CD14-positive monocyte (primary cell): ENCODE results near the gene ATP5F1D. TPM values are rescaled to one million over a fixed set of nuclear protein-coding genes. Genes with fewer than 3 reads are reported as not detected.

Source experiments
- DNase-seq, 3 donors: peaks; one replicate each; pipeline ENCODE4 v3.0.0-alpha.2; 2011 to 2022
- H2AFZ ChIP-seq: 2 replicates; pipeline ENCODE4 v1.6.0; 2012; ENCODE audit warnings: mild to moderate bottlenecking, low read depth, low read length, inconsistent platforms; ENCODE audit not compliant: insufficient read depth, poor library complexity, severe bottlenecking
- H3K27ac ChIP-seq, 2 donors: 1 replicate in 1 of 2; 2 replicates in 1 of 2; pipeline ENCODE4 v1.5.1; 2012 to 2013; ENCODE audit warnings: low read length in 2 of 2, control low read depth in 1 of 2, inconsistent platforms in 1 of 2, low read depth in 1 of 2, mild to moderate bottlenecking in 1 of 2
- H3K27me3 ChIP-seq, 2 donors: one replicate each; pipeline versions ENCODE4 v1.6.0 to v1.6.1; 2011 to 2013; ENCODE audit warnings: low read length in 2 of 2; ENCODE audit not compliant: control insufficient read depth in 2 of 2, insufficient read depth in 2 of 2
- H3K36me3 ChIP-seq, 2 donors: replicated peaks in 1 of 2; 1 replicate in 1 of 2; 2 replicates in 1 of 2; pipeline versions ENCODE4 v1.5.1 to v1.6.1; 2012 to 2013; ENCODE audit warnings: low read length in 2 of 2, control low read depth in 1 of 2, inconsistent platforms in 1 of 2, mild to moderate bottlenecking in 1 of 2; ENCODE audit not compliant: insufficient read depth in 2 of 2, control insufficient read depth in 1 of 2
- H3K4me1 ChIP-seq, 2 donors: 1 replicate in 1 of 2; 2 replicates in 1 of 2; pipeline versions ENCODE4 v1.5.1 to v1.6.1; 2012 to 2013; ENCODE audit warnings: low read length in 2 of 2, control low read depth in 1 of 2, inconsistent platforms in 1 of 2, mild to moderate bottlenecking in 1 of 2, moderate library complexity in 1 of 2; ENCODE audit not compliant: insufficient read depth in 2 of 2, control insufficient read depth in 1 of 2
- H3K4me2 ChIP-seq: replicated peaks from 2 replicates; pipeline ENCODE3; 2012; ENCODE audit warnings: low read length, moderate library complexity, mild to moderate bottlenecking; ENCODE audit not compliant: poor library complexity, severe bottlenecking; ENCODE audit errors: extremely low read depth
- H3K4me3 ChIP-seq, 3 experiments: fragments of 200-600 bp in 1 of 3; sonication (generic) in 1 of 3; replicated peaks in 1 of 3; 1 replicate in 2 of 3; 2 replicates in 1 of 3; pipeline ENCODE4 v1.5.1; 2011 to 2013; ENCODE audit warnings: low read length in 3 of 3, mild to moderate bottlenecking in 3 of 3, control low read depth in 2 of 3, low read depth in 2 of 3, inconsistent platforms in 1 of 3, moderate library complexity in 1 of 3
- H3K79me2 ChIP-seq: 2 replicates; pipeline ENCODE4 v1.6.0; 2012; ENCODE audit warnings: mild to moderate bottlenecking, control low read depth, inconsistent platforms, low read length, moderate library complexity; ENCODE audit not compliant: insufficient read depth
- H3K9ac ChIP-seq: 2 replicates; pipeline ENCODE4 v1.6.0; 2017; ENCODE audit warnings: low read length, mild to moderate bottlenecking; ENCODE audit not compliant: insufficient read depth, poor library complexity, severe bottlenecking
- H3K9me3 ChIP-seq, 2 donors: replicated peaks in 1 of 2; 1 replicate in 1 of 2; 2 replicates in 1 of 2; pipeline versions ENCODE4 v1.5.1 to v1.6.1; 2012 to 2013; ENCODE audit warnings: low read length in 2 of 2, control low read depth in 1 of 2; ENCODE audit not compliant: control insufficient read depth in 1 of 2, insufficient read depth in 1 of 2
- H4K20me1 ChIP-seq: 2 replicates; pipeline ENCODE4 v1.6.0; 2012; ENCODE audit warnings: mild to moderate bottlenecking, low read length, control low read depth, moderate library complexity; ENCODE audit not compliant: insufficient read depth
- H3K27ac Mint-ChIP-seq, 7 donors: one replicate each; pipeline ENCODE4 v1.8.0; 2020; ENCODE audit warnings: mild to moderate bottlenecking in 7 of 7, mixed read lengths in 7 of 7, moderate library complexity in 6 of 7, inconsistent platforms in 2 of 7
- H3K27me3 Mint-ChIP-seq, 3 donors: one replicate each; pipeline ENCODE4 v1.8.0; 2021 to 2022; ENCODE audit warnings: low read depth in 3 of 3, mild to moderate bottlenecking in 3 of 3, mixed read lengths in 3 of 3, moderate library complexity in 3 of 3, inconsistent platforms in 1 of 3
- H3K36me3 Mint-ChIP-seq, 2 donors: one replicate each; pipeline ENCODE4 v1.8.0; 2020; ENCODE audit warnings: mixed read lengths in 2 of 2, inconsistent platforms in 1 of 2, mild to moderate bottlenecking in 1 of 2
- H3K4me1 Mint-ChIP-seq: one replicate; pipeline ENCODE4 v1.8.0; 2020; ENCODE audit warnings: mild to moderate bottlenecking, mixed read lengths
- H3K4me3 Mint-ChIP-seq, 2 donors: one replicate each; pipeline ENCODE4 v1.8.0; 2020; ENCODE audit warnings: mild to moderate bottlenecking in 2 of 2, mixed read lengths in 2 of 2, moderate library complexity in 1 of 2
- H3K9me3 Mint-ChIP-seq, 7 donors: one replicate each; pipeline ENCODE4 v1.8.0; 2020 to 2022; ENCODE audit warnings: mixed read lengths in 7 of 7, mild to moderate bottlenecking in 6 of 7, moderate library complexity in 6 of 7, inconsistent platforms in 2 of 7
- whole genome bisulfite sequencing: methylation state at CpG from one replicate; pipeline ENCODE4 v1.1.5; 2013; ENCODE audit warnings: missing lambda C conversion rate; ENCODE audit not compliant: insufficient coverage; 5-methylcytosine and 5-hydroxymethylcytosine counted together
- intact Hi-C, 2 donors: fragments of 100-400 bp; cut with micrococcal nuclease; formaldehyde crosslinking; loops; one replicate each; pipeline versions ENCODE4 v1.15.0 to v1.15.1; 2023
- polyA plus RNA-seq, 3 donors: library from polyadenylated mRNA; depleted of rRNA in 1 of 3; unstranded in 2 of 3; stranded (reverse) in 1 of 3; fragments of 300-500 nt in 2 of 3; fragments of >200 nt in 1 of 3; fragmentation: Illumina TruSeq in 2 of 3; gene quantifications; 1 replicate in 2 of 3; 2 replicates in 1 of 3; pipeline ENCODE4 v1.2.3, GENCODE V29; 2012 to 2021
- TF ChIP-seq, protein P1 (sequence below): fragments of 200-600 bp; IDR thresholded peaks from one replicate; pipeline ENCODE4 v1.8.0; 2022; ENCODE audit warnings: antibody characterized with exemption, mild to moderate bottlenecking

Gene ATP5F1D
- polyA plus RNA-seq, 3 donors: 122 to 160 (median 143) TPM

DNA sequence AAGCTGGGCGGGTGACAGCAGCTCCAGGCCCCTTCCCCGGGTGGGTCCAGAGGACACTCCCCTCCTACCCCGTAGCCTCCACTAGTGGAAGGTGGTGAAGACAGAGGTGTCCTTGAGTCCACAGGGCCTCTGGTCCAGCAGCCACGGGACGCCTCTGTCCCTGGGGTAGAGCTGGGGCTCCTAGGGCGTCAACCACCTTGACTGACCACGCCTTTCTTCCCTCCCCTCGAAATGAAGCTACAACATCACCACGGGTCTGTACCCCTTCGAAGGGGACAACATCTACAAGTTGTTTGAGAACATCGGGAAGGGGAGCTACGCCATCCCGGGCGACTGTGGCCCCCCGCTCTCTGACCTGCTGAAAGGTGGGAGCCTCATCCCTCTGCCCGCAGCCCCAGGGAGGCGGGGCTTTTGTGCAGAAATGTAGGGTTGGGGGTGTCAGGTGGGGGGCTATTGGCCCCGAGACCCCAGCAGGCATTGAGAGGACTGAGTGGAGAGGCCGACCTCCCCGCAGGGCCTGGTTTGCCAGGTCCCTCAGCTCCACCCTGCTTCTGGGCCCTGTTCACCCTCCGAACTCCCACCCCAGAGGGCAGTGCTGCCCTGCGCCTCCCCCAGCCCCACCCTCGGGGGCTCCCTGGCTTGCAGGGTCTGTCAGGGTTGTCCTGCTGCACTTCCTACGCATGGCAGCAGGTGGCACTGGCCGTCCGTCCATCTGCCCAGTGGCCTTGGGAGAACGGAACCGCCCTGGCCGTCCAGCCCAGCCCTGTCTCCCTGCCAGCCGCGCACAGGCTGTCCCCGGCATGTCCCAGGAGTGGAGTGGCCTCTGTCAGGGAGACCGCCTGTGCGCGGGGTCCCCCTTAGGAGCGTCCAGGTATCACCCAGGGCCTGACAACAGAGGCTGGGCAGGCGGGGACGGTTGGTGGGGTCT lies 20.3 kb upstream of the ATP5F1D start:
- H3K9me3 Mint-ChIP-seq: no peaks in the 10 kb centered on the region
- H3K27me3 Mint-ChIP-seq: peaks cover 0 to 2% (median 2%) of the 10 kb centered on the region in 3 donors
- WGBS: 91% methylated on average over 33 of the region's 38 CpGs
- no peak overlapping the region for H3K27ac Mint-ChIP-seq
- Histone ChIP-seq H3K27me3 (no peaks in the 10 kb centered on the region), H3K36me3 (peaks cover 52 to 69% of the 10 kb centered on the region in 2 donors), H3K4me1 (no peaks in the 10 kb centered on the region), H3K4me3 (no peak overlapping the region), H4K20me1 (peaks cover 95% of the 10 kb centered on the region), H3K9me3 (no peaks in the 10 kb centered on the region), H3K4me2 (no peak overlapping the region), H3K9ac (no peak overlapping the region), H3K27ac (no peak overlapping the region), H3K79me2 (peaks cover 29% of the 10 kb centered on the region), H2AFZ (no peak overlapping the region)
- H3K4me1 Mint-ChIP-seq: no peaks in the 10 kb centered on the region
- peak in 1 of 3 donors; percentile 33 for DNase-seq
- H3K4me3 Mint-ChIP-seq: no peak overlapping the region
- intact Hi-C loops: no loop called here
- H3K36me3 Mint-ChIP-seq: peaks cover 17 to 49% of the 10 kb centered on the region in 2 donors
- TF ChIP-seq, protein P1, sequence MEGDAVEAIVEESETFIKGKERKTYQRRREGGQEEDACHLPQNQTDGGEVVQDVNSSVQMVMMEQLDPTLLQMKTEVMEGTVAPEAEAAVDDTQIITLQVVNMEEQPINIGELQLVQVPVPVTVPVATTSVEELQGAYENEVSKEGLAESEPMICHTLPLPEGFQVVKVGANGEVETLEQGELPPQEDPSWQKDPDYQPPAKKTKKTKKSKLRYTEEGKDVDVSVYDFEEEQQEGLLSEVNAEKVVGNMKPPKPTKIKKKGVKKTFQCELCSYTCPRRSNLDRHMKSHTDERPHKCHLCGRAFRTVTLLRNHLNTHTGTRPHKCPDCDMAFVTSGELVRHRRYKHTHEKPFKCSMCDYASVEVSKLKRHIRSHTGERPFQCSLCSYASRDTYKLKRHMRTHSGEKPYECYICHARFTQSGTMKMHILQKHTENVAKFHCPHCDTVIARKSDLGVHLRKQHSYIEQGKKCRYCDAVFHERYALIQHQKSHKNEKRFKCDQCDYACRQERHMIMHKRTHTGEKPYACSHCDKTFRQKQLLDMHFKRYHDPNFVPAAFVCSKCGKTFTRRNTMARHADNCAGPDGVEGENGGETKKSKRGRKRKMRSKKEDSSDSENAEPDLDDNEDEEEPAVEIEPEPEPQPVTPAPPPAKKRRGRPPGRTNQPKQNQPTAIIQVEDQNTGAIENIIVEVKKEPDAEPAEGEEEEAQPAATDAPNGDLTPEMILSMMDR: peak; percentile 79

DNA sequence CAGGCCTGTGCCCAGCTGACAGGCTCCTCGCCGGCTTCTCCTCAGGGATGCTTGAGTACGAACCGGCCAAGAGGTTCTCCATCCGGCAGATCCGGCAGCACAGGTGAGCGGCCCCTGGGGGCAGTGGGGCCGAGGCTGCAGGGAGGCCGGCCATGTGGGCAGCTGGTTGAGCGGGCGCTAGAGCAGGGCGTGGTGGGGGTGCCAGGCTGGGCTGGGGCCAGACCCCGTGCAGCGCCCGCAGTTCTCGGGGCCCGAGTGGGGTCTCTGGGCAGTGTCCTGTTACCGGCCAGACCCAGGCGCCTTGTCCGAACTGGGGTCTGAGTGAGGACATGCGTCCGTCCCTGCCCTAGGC lies 19.7 kb upstream of the ATP5F1D start:
- DNase-seq: no peak
- no peak overlapping the region for H3K4me3 Mint-ChIP-seq
- Histone ChIP-seq H4K20me1 (peaks cover 92% of the 10 kb centered on the region), H3K9ac (no peak overlapping the region), H3K4me1 (no peaks in the 10 kb centered on the region), H2AFZ (no peak overlapping the region), H3K79me2 (peaks cover 23% of the 10 kb centered on the region), H3K9me3 (no peaks in the 10 kb centered on the region), H3K4me2 (no peak overlapping the region), H3K27ac (no peak overlapping the region), H3K4me3 (no peak overlapping the region), H3K36me3 (peaks cover 53 to 69% of the 10 kb centered on the region in 2 donors), H3K27me3 (no peaks in the 10 kb centered on the region)
- TF ChIP-seq, protein P1: no peak
- no peaks in the 10 kb centered on the region for H3K9me3 Mint-ChIP-seq
- no peaks in the 10 kb centered on the region for H3K4me1 Mint-ChIP-seq
- peaks cover 0 to 2% (median 0%) of the 10 kb centered on the region in 3 donors for H3K27me3 Mint-ChIP-seq
- intact Hi-C loops: no loop called here
- peaks cover 16 to 43% of the 10 kb centered on the region in 2 donors for H3K36me3 Mint-ChIP-seq
- WGBS: 98% methylated on average over 22 of the region's 22 CpGs
- peak overlapping the region in 1 of 7 donors; percentile 76 for H3K27ac Mint-ChIP-seq
